NOMO-1 treated with DMSO at 0.1 percent for 48 hours (cell line): Measurements from ENCODE around the gene RABL3.
"Not testable (repeated sequence)": the region's sequence is repeated elsewhere in the genome, so short reads cannot be mapped to it uniquely, and the experiment has no call there.

Experiments
- DNase-seq: peaks from one replicate; lab custom pipeline; 2025; ENCODE audit not compliant: unreplicated experiment; lab: John Stamatoyannopoulos, UW

RABL3 gene

GRCh38 chr3:120745466-120745865 lies 3.1 kb upstream of the RABL3 start:
- DNase-seq, result no peak

GRCh38 chr3:120743556-120744195 lies 1.4 kb upstream of the RABL3 start:
- no peak for DNase-seq

- DNase-seq, result peak; percentile 25
Observed at GRCh38 chr3:120742849-120743365, 591 bp upstream of the RABL3 start.

- DNase-seq, result peak; percentile 54
Observed at GRCh38 chr3:120741837-120742197, 499 bp downstream of the RABL3 start.

- DNase-seq, result peak; percentile 4
Observed at GRCh38 chr3:120741320-120741719, 996 bp downstream of the RABL3 start.

GRCh38 chr3:120738006-120738405 lies 4.3 kb downstream of the RABL3 start:
- not testable (repeated sequence) for DNase-seq

GRCh38 chr3:120730576-120731542 lies 11.5 kb downstream of the RABL3 start:
- no peak for DNase-seq

GRCh38 chr3:120726791-120727190 lies 15.5 kb downstream of the RABL3 start:
- no peak for DNase-seq

GRCh38 chr3:120719167-120719834 lies 23.0 kb downstream of the RABL3 start:
- not testable (repeated sequence) for DNase-seq

GRCh38 chr3:120713262-120713661 lies 29.1 kb downstream of the RABL3 start:
- DNase-seq, result no peak

GRCh38 chr3:120710369-120710768 lies 31.9 kb downstream of the RABL3 start:
- DNase-seq, result no peak

GRCh38 chr3:120708408-120708807 lies 33.9 kb downstream of the RABL3 start:
- DNase-seq, result no peak

- no peak for DNase-seq
Observed at GRCh38 chr3:120706950-120707349, 35.4 kb downstream of the RABL3 start.

- no peak for DNase-seq
Observed at GRCh38 chr3:120705884-120706582, 36.3 kb downstream of the RABL3 start.

GRCh38 chr3:120699333-120699732 lies 43.0 kb downstream of the RABL3 start:
- no peak for DNase-seq

GRCh38 chr3:120693439-120694171 lies 48.7 kb downstream of the RABL3 start:
- no peak for DNase-seq

- no peak for DNase-seq
Observed at GRCh38 chr3:120689395-120689794, 52.9 kb downstream of the RABL3 start.

- peak; percentile 38 for DNase-seq
Observed at GRCh38 chr3:120688121-120688520, 54.2 kb downstream of the RABL3 start.

GRCh38 chr3:120685411-120685810 lies 56.9 kb downstream of the RABL3 start:
- DNase-seq, result no peak

- DNase-seq, result no peak
Observed at GRCh38 chr3:120684896-120685295, 57.4 kb downstream of the RABL3 start.
